ENCODE data around the gene HNRNPAB.
"Not testable (repeated sequence)": the region's sequence is repeated elsewhere in the genome, so short reads cannot be mapped to it uniquely, and the experiment has no call there.

Gene HNRNPAB

GRCh38 chr5:178189433-178189832 lies 14.9 kb upstream of the HNRNPAB start:
- H3K27ac Mint-ChIP-seq: no peak overlapping the region
- H3K27me3 Mint-ChIP-seq: peaks cover 48% of the 10 kb centered on the region
- H3K4me3 Mint-ChIP-seq: no peak overlapping the region
- H3K9me3 Mint-ChIP-seq: peaks cover 3% of the 10 kb centered on the region
- peaks cover 6% of the 10 kb centered on the region for H3K36me3 Mint-ChIP-seq
- no peaks in the 10 kb centered on the region for H3K4me1 Mint-ChIP-seq
- no peak for ATAC-seq

DNA sequence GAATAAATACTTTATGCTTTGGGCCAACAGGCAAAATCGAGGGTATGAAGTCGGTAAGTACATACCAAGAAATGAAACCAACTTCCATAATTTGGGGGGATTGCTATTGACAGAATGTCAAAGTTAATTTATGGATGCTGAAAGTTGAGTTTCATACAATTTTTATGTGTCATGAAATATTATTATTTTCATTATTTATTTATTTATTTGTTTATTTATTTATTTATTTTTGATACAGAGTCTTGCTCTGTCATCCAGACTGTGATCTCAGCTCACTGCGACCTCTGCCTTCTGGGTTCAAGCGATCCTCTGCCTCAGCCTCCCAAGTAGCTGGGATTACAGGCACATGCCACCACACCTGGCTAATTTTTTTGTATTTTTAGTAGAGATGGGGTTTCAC lies 12.7 kb upstream of the HNRNPAB start:
- Mint-ChIP-seq H3K4me3 (no peak overlapping the region), H3K9me3 (peaks cover 3% of the 10 kb centered on the region), H3K27me3 (peaks cover 57% of the 10 kb centered on the region), H3K36me3 (peaks cover 6% of the 10 kb centered on the region), H3K4me1 (no peaks in the 10 kb centered on the region), H3K27ac (no peak overlapping the region)
- no peak for ATAC-seq

- Mint-ChIP-seq H3K4me3 (peak overlapping the region; percentile 10), H3K27ac (no peak overlapping the region), H3K27me3 (peaks cover 57% of the 10 kb centered on the region), H3K36me3 (peaks cover 6% of the 10 kb centered on the region), H3K4me1 (no peaks in the 10 kb centered on the region), H3K9me3 (peaks cover 3% of the 10 kb centered on the region)
- no peak for ATAC-seq
Measured at GRCh38 chr5:178192244-178192643, 12.1 kb upstream of the HNRNPAB start.

DNA sequence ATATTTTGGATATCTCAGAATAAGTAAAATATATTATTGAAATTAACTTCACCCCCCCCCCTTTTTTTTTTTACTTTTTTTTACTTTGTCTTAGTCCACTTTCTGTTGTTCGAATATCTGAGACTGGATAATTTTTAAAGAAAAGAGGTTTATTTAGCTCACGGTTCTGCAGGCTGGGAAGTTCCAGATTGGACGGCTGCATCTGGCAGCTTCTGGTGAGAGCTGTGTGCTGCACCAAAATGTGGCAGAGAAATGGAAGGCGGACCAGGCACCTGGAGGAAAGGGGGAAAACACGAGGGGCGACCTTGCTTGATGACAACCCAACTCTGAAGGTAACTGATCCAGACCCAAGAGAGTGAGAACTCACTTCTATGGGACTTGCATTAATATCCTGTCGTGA lies 11.5 kb upstream of the HNRNPAB start:
- peaks cover 57% of the 10 kb centered on the region for H3K27me3 Mint-ChIP-seq
- no peak overlapping the region for H3K4me3 Mint-ChIP-seq
- H3K4me1 Mint-ChIP-seq: no peaks in the 10 kb centered on the region
- H3K36me3 Mint-ChIP-seq: peaks cover 6% of the 10 kb centered on the region
- ATAC-seq: no peak
- H3K27ac Mint-ChIP-seq: no peak overlapping the region
- H3K9me3 Mint-ChIP-seq: peaks cover 6% of the 10 kb centered on the region

DNA sequence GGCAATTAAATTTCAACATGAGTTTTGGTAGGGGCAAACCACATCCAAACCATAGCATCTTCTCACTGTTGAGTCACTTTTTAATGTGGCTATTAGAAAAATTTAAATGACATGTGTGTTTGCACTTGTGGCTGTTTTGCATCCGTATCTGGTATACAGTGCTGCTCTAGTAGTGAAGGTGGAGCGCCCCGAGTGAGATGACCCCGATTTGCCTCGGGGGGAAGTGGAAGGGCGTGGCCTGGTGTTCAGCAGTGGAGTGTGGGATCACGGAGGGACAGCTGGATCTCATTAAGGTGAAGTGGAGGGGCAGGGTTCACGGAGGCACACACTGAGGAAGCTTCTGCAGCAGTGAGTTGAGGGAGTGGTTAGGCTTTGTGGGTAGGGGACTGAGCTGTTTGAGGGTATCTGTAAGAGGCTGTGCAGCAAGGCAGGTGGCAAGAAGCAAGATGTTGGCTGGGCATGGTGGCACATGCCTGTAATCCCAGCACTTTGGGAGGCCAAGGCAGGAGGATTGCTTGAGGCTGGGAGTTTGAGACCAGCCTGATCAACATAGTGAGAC lies 11.0 kb upstream of the HNRNPAB start:
- Mint-ChIP-seq H3K9me3 (peaks cover 6% of the 10 kb centered on the region), H3K4me1 (no peaks in the 10 kb centered on the region), H3K36me3 (peaks cover 6% of the 10 kb centered on the region), H3K27me3 (peaks cover 53% of the 10 kb centered on the region), H3K27ac (no peak overlapping the region), H3K4me3 (no peak overlapping the region)
- no peak for ATAC-seq

GRCh38 chr5:178194026-178194425 lies 10.3 kb upstream of the HNRNPAB start:
- ATAC-seq: no peak
- Mint-ChIP-seq H3K4me3 (no peak overlapping the region), H3K27me3 (peaks cover 46% of the 10 kb centered on the region), H3K9me3 (peaks cover 6% of the 10 kb centered on the region), H3K4me1 (no peaks in the 10 kb centered on the region), H3K27ac (no peak overlapping the region), H3K36me3 (peaks cover 6% of the 10 kb centered on the region)

DNA sequence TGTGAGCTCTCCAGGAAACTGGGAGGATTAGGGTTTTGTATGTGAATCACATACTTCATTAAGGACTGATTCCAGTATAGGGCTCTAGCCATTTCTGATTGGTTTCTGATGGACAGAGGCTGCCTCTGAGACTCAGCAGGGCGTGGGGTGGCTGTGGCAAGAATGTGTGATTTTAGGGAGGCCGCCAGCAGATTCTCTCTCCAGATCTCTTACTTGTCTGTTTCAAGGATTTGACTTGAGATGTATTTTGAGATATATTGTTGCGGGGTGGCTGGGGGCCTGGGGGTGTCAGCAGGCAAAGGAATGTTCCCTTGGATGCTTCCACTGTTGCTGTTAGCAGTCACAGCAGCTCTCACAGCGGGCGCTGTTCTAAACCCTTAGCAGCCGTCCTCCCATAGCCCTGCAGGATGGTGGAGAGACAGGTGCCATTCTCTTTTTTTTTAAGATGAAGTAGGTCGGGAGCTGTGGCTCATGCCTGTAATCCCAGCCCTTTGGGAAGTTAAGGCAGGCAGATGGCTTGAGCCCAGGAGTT lies 8.0 kb upstream of the HNRNPAB start:
- no peak for ATAC-seq
- H3K36me3 Mint-ChIP-seq: peaks cover 6% of the 10 kb centered on the region
- peaks cover 6% of the 10 kb centered on the region for H3K9me3 Mint-ChIP-seq
- no peaks in the 10 kb centered on the region for H3K4me1 Mint-ChIP-seq
- H3K4me3 Mint-ChIP-seq: no peak overlapping the region
- no peak overlapping the region for H3K27ac Mint-ChIP-seq
- H3K27me3 Mint-ChIP-seq: peaks cover 35% of the 10 kb centered on the region

GRCh38 chr5:178196986-178197385 lies 7.3 kb upstream of the HNRNPAB start:
- H3K27ac Mint-ChIP-seq: no peak overlapping the region
- peaks cover 6% of the 10 kb centered on the region for H3K9me3 Mint-ChIP-seq
- no peak for ATAC-seq
- H3K27me3 Mint-ChIP-seq: peaks cover 33% of the 10 kb centered on the region
- no peak overlapping the region for H3K4me3 Mint-ChIP-seq
- peaks cover 6% of the 10 kb centered on the region for H3K36me3 Mint-ChIP-seq
- H3K4me1 Mint-ChIP-seq: no peaks in the 10 kb centered on the region

DNA sequence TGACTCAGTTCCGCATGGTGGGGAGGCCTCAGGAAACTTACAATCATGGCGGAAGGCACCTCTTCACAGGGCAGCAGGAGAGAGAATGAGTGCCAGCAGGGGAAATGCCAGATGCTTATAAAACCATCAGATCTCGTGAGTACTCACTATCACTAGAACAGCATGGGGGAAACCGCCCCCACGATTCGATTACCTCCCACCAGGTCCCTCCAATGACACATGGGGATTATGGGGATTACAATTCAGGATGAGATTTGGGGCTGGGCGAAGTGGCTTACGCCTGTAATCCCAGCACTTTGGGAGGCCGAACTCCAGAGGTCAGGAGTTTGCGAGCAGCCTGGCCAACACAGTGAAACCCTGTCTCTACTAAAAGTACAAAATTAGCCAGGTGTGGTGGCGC lies 6.2 kb upstream of the HNRNPAB start:
- not testable (repeated sequence) for ATAC-seq

GRCh38 chr5:178198706-178199105 lies 5.6 kb upstream of the HNRNPAB start:
- H3K4me1 Mint-ChIP-seq: no peaks in the 10 kb centered on the region
- H3K9me3 Mint-ChIP-seq: peaks cover 3% of the 10 kb centered on the region
- H3K36me3 Mint-ChIP-seq: no peaks in the 10 kb centered on the region
- ATAC-seq: no peak
- peaks cover 16% of the 10 kb centered on the region for H3K27me3 Mint-ChIP-seq
- H3K4me3 Mint-ChIP-seq: no peak overlapping the region
- H3K27ac Mint-ChIP-seq: no peak overlapping the region

More for the DNA sequence above, 6.2 kb upstream of the HNRNPAB start:
- H3K27me3 Mint-ChIP-seq: peaks cover 21% of the 10 kb centered on the region
- not testable (repeated sequence) for H3K9me3 Mint-ChIP-seq, H3K27ac Mint-ChIP-seq, H3K36me3 Mint-ChIP-seq, H3K4me3 Mint-ChIP-seq, H3K4me1 Mint-ChIP-seq

DNA sequence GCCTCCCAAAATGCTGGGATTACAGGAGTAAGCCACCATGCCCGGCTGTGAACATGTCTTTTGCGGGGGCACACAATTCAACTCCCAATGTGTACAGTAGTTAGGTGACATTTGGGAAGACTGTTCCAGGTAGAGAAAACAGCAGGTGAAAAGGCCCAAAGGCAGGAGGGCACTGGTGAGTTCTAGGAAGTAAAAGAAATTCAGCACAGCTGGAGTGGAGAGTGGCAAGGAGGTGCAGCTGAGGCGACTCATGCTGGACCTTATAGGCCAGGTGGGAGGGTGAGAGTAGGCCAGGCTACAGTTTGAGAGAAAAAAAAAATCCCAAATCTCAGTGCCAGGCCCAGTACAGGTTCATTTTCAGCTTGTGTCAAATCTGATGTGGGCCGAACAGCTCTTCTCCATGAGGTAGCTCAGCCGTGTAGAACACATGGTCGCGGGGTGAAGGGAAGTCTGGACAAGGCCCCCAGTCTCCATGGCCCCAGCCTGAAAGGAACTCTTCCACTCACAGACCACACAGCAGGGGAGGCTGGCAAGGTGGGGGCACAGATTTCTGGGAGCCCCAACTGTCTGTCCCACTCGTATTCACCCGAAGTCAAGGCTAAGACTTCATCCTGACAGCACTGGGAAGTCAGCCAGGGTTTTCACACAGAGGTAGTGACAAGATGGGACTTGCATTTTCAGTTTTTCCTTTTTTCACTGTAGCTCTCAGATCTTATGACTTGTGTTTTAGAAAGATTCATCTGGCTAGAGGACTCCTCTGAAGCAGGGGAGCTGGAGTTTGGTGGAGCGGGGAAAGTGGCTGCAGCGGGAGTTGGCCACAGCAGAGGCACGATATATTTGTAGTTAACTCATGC lies 4.5 kb upstream of the HNRNPAB start:
- no peak for ATAC-seq
- Mint-ChIP-seq H3K27ac (no peak overlapping the region), H3K36me3 (peaks cover 5% of the 10 kb centered on the region), H3K9me3 (peaks cover 3% of the 10 kb centered on the region), H3K4me3 (no peak overlapping the region), H3K4me1 (no peaks in the 10 kb centered on the region), H3K27me3 (peaks cover 5% of the 10 kb centered on the region)

DNA sequence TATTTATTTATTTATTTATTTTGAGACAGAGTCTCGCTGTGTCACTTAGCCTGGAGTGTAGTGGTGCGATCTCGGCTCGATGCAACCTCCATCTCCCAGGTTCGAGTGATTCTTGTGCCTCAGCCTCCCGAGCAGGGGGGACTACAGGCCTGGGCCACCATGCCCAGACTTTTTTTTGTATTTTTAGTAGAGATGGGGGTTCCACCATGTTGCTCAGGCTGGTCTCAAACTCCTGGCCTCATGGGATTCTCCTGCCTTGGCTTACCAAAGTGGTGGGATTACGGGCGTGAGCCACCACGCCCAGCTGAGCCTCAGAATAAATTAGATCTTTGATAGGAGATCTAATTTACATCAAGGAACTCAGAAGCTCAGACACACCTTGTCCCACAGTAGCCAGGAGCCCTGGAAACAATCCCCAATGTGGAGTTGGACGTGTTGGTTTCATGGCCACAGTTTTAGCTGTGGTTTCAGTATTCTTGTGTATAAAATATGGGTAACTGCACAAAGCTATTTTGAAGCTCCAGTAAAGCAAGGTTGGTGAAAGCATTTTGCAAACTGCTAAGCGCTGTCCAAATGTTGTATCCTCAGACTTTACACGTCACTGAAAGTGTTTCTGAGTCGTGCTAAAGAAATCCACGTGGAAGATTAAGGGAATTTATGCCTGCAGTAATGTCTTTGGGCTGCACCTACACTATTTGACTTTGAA lies 3.0 kb upstream of the HNRNPAB start:
- Mint-ChIP-seq H3K4me3 (no peak overlapping the region), H3K9me3 (peaks cover 3% of the 10 kb centered on the region), H3K27ac (no peak overlapping the region), H3K36me3 (peaks cover 13% of the 10 kb centered on the region), H3K4me1 (peaks cover 8% of the 10 kb centered on the region), H3K27me3 (no peaks in the 10 kb centered on the region)
- ATAC-seq: no peak

GRCh38 chr5:178201927-178202235 lies 2.5 kb upstream of the HNRNPAB start:
- Mint-ChIP-seq H3K9me3 (peaks cover 3% of the 10 kb centered on the region), H3K4me3 (no peak overlapping the region), H3K36me3 (peaks cover 16% of the 10 kb centered on the region), H3K4me1 (peaks cover 13% of the 10 kb centered on the region), H3K27ac (no peak overlapping the region), H3K27me3 (no peaks in the 10 kb centered on the region)
- ATAC-seq: no peak

DNA sequence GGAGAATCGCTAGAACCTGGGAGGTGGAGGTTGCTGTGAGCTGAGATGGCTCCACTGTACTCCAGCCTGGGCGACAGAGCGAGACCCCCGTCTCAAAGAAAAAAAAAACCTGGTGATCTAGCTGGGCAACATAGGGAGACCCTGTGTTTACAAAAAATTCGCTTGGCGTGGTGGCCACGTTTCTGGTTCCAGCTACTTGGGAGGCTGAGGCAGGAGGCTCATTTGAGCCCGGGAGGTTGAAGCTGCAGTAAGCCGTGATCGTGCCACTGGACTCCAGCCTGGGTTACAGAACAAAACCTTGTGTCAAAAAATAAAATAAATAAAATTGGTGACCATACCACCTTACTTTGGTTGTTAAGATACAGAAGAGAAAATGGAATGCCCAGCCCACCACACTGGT lies 1.8 kb upstream of the HNRNPAB start:
- no peak for ATAC-seq
- H3K27me3 Mint-ChIP-seq: no peaks in the 10 kb centered on the region
- peaks cover 19% of the 10 kb centered on the region for H3K4me1 Mint-ChIP-seq
- peaks cover 2% of the 10 kb centered on the region for H3K9me3 Mint-ChIP-seq
- H3K36me3 Mint-ChIP-seq: peaks cover 19% of the 10 kb centered on the region
- H3K27ac Mint-ChIP-seq: no peak overlapping the region
- H3K4me3 Mint-ChIP-seq: peak overlapping the region; percentile 59

DNA sequence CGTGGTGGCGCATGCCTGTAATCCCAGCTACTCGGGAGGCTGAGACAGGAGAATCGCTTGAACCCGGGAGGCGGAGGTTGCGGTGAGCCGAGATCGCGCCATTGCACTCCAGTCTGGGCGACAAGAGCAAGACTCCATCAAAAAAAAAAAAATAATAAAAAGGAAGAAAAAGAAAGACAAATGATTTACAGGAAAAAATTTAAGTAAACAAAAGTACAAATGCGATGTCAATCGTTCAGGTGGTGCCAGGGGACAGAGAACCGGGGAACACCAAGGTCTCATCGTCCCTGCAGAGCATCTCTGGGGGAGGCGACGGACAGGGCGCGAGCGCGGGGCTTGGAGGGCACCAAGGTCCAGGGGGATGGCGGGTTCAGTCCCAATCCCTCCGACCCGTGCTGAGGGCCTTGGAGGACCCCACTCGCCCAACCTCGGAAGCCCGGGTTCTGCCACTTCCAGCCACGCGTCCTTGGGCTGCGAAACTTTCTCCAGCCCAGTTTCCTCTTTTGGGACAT lies 607 bp upstream of the HNRNPAB start:
- H3K27ac Mint-ChIP-seq: peak overlapping the region; percentile 93
- no peaks in the 10 kb centered on the region for H3K27me3 Mint-ChIP-seq
- no peaks in the 10 kb centered on the region for H3K9me3 Mint-ChIP-seq
- peak overlapping the region; percentile 89 for H3K4me3 Mint-ChIP-seq
- peaks cover 29% of the 10 kb centered on the region for H3K36me3 Mint-ChIP-seq
- peaks cover 28% of the 10 kb centered on the region for H3K4me1 Mint-ChIP-seq
- ATAC-seq: peak; percentile 4
